Liver (tissue), 9 donors: Measurements from ENCODE around the gene SRP14. TPM values are rescaled to one million over a fixed set of nuclear protein-coding genes. Genes with fewer than 3 reads are reported as not detected.

ENCODE experiments used
- DNase-seq: peaks from one replicate; pipeline ENCODE4 v3.0.0-alpha.2; 2017; ENCODE audit warnings: low spot score
- H3K27ac ChIP-seq, 2 donors: one replicate each; pipeline ENCODE4 v1.7.0; 2013; ENCODE audit warnings: inconsistent platforms in 2 of 2, low read length in 2 of 2, control low read depth in 1 of 2, low read depth in 1 of 2, mild to moderate bottlenecking in 1 of 2
- H3K27me3 ChIP-seq, 4 donors: one replicate each; pipeline versions ENCODE4 v1.6.1 to v1.7.0; 2013; ENCODE audit warnings: low read length in 3 of 4, inconsistent platforms in 1 of 4, mild to moderate bottlenecking in 1 of 4, moderate library complexity in 1 of 4; ENCODE audit not compliant: control insufficient read depth in 4 of 4, insufficient read depth in 4 of 4
- H3K36me3 ChIP-seq, 4 donors: one replicate each; pipeline versions ENCODE4 v1.6.1 to v1.7.0; 2013; ENCODE audit warnings: low read length in 3 of 4, mild to moderate bottlenecking in 3 of 4, low read depth in 1 of 4, moderate library complexity in 1 of 4; ENCODE audit not compliant: control insufficient read depth in 4 of 4, insufficient read depth in 3 of 4
- H3K4me1 ChIP-seq, 4 donors: one replicate each; pipeline versions ENCODE4 v1.6.1 to v1.7.0; 2013; ENCODE audit warnings: low read length in 3 of 4, mild to moderate bottlenecking in 3 of 4, moderate library complexity in 1 of 4; ENCODE audit not compliant: control insufficient read depth in 4 of 4, insufficient read depth in 4 of 4
- H3K4me3 ChIP-seq, 3 donors: one replicate each; pipeline versions ENCODE4 v1.6.1 to v1.7.0; 2013; ENCODE audit warnings: low read length in 3 of 3, control low read depth in 1 of 3, low read depth in 1 of 3, mild to moderate bottlenecking in 1 of 3
- H3K9ac ChIP-seq, 2 donors: one replicate each; pipeline ENCODE4 v1.7.0; 2013; ENCODE audit warnings: low read length in 2 of 2, mild to moderate bottlenecking in 2 of 2, moderate library complexity in 2 of 2, control low read depth in 1 of 2, low read depth in 1 of 2
- H3K9me3 ChIP-seq, 4 donors: one replicate each; pipeline versions ENCODE4 v1.6.1 to v1.7.0; 2013; ENCODE audit warnings: low read length in 3 of 4; ENCODE audit not compliant: control insufficient read depth in 4 of 4
- EGR1 ChIP-seq, 2 donors: IDR thresholded peaks; 2 replicates each; pipeline ENCODE4 v1.6.1; 2016 to 2018; ENCODE audit warnings: antibody characterized with exemption in 2 of 2, low read depth in 2 of 2
- FOXA1 ChIP-seq: IDR thresholded peaks from 2 replicates; pipeline ENCODE4 v1.6.1; 2016; ENCODE audit warnings: antibody characterized with exemption
- FOXA2 ChIP-seq: IDR thresholded peaks from 2 replicates; pipeline ENCODE4 v1.6.1; 2016; ENCODE audit warnings: antibody characterized with exemption
- GABPA ChIP-seq, 2 donors: IDR thresholded peaks in 1 of 2; conservative IDR thresholded peaks in 1 of 2; 2 replicates each; pipeline ENCODE4 v1.6.1; 2016; ENCODE audit warnings: antibody characterized with exemption in 2 of 2, mild to moderate bottlenecking in 1 of 2, moderate library complexity in 1 of 2
- HNF4A ChIP-seq, 2 donors: conservative IDR thresholded peaks; 2 replicates each; pipeline ENCODE4 v1.6.1; 2016; ENCODE audit warnings: antibody characterized with exemption in 2 of 2, mild to moderate bottlenecking in 2 of 2
- HNF4G ChIP-seq: IDR thresholded peaks from 2 replicates; pipeline ENCODE4 v1.6.1; 2016; ENCODE audit warnings: antibody characterized with exemption
- JUND ChIP-seq, 2 donors: IDR thresholded peaks; 2 replicates each; pipeline ENCODE4 v1.6.1; 2016; ENCODE audit warnings: antibody characterized with exemption in 2 of 2
- MAX ChIP-seq: IDR thresholded peaks from 2 replicates; pipeline ENCODE4 v1.6.1; 2016; ENCODE audit warnings: antibody characterized with exemption
- NR2F2 ChIP-seq: IDR thresholded peaks from 2 replicates; pipeline ENCODE4 v1.6.1; 2016; ENCODE audit warnings: antibody characterized with exemption
- RAD21 ChIP-seq, 2 donors: IDR thresholded peaks; 2 replicates each; pipeline ENCODE4 v1.6.1; 2016; ENCODE audit warnings: antibody characterized with exemption in 2 of 2, mild to moderate bottlenecking in 2 of 2
- REST ChIP-seq: IDR thresholded peaks from 2 replicates; pipeline ENCODE4 v1.6.1; 2016; ENCODE audit warnings: antibody characterized with exemption, mild to moderate bottlenecking
- RXRA ChIP-seq, 2 donors: IDR thresholded peaks; 2 replicates each; pipeline ENCODE4 v1.6.1; 2017 to 2018; ENCODE audit warnings: antibody characterized with exemption in 2 of 2, mild to moderate bottlenecking in 1 of 2
- SP1 ChIP-seq: IDR thresholded peaks from 2 replicates; pipeline ENCODE4 v1.6.1; 2018; ENCODE audit warnings: antibody characterized with exemption, mild to moderate bottlenecking
- TAF1 ChIP-seq: conservative IDR thresholded peaks from 2 replicates; pipeline ENCODE4 v1.6.1; 2016; ENCODE audit warnings: antibody characterized with exemption, mild to moderate bottlenecking
- YY1 ChIP-seq: IDR thresholded peaks from 2 replicates; pipeline ENCODE4 v1.6.1; 2016; ENCODE audit warnings: antibody characterized with exemption, mild to moderate bottlenecking
- ZBTB33 ChIP-seq: IDR thresholded peaks from 2 replicates; pipeline ENCODE4 v1.6.1; 2016; ENCODE audit warnings: antibody characterized with exemption
- WGBS: extraction: QIAGEN DNeasy Blood & Tissue Kit; methylation state at CpG from one replicate; pipeline ENCODE4 v1.1.7; 2013; 5-methylcytosine and 5-hydroxymethylcytosine counted together
- polyA plus RNA-seq, 2 donors: library from polyadenylated mRNA; stranded (reverse) in 1 of 2; unstranded in 1 of 2; fragments of 200-250 nt in 1 of 2; fragments of >200 nt in 1 of 2; fragmentation: Nextera tagmentation in 1 of 2; extraction: Ambion mirVana in 1 of 2; gene quantifications; one replicate each; pipeline versions ENCODE4 v1.2.1 to v1.2.3, GENCODE V29; 2013 to 2015
- total RNA-seq, 2 donors: library from RNA; depleted of rRNA; stranded (reverse); fragments of >200 nt; gene quantifications; one replicate each; pipeline ENCODE4 v1.2.3, GENCODE V29; 2014
- TF ChIP-seq, protein P1 (sequence below): IDR thresholded peaks from 2 replicates; pipeline ENCODE4 v1.6.1; 2016; ENCODE audit warnings: antibody characterized with exemption
- TF ChIP-seq, protein P2 (sequence below): fragments of 150-350 bp; IDR thresholded peaks from 2 replicates; pipeline ENCODE4 v1.5.1; 2017; ENCODE audit warnings: improper control_type of control experiment, low read depth, low read length; ENCODE audit not compliant: missing input control
- donor health status: healthy.
- donor health status: healthy.
- donor health status: healthy.
- donor health status: healthy.
- donor health status: healthy.

The SRP14 gene
- total and polyA plus RNA-seq, 4 donors, result 67.2 to 357 (median 116) TPM

GRCh38 chr15:40048211-40048792 lies 9.3 kb upstream of the SRP14 start:
- H3K36me3 ChIP-seq, result no peaks in the 10 kb centered on the region
- no peaks in the 10 kb centered on the region for H3K27me3 ChIP-seq
- TF ChIP-seq, protein P1, sequence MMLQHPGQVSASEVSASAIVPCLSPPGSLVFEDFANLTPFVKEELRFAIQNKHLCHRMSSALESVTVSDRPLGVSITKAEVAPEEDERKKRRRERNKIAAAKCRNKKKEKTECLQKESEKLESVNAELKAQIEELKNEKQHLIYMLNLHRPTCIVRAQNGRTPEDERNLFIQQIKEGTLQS, result no peak
- no peak for TF ChIP-seq FOXA1
- TF ChIP-seq SP1, result no peak
- no peak for TF ChIP-seq FOXA2
- no peak for TF ChIP-seq HNF4A (conservative IDR thresholded peaks at IDR 0.05)
- no peak for TF ChIP-seq ZBTB33
- TF ChIP-seq RAD21 (IDR thresholded peaks at IDR 0.05), result no peak
- no peak for TF ChIP-seq TAF1
- no peak for TF ChIP-seq GABPA (IDR thresholded peaks at IDR 0.05 in 1 of 2, conservative IDR thresholded peaks at IDR 0.05 in 1 of 2)
- TF ChIP-seq HNF4G, result no peak
- no peak for TF ChIP-seq YY1
- TF ChIP-seq JUND (IDR thresholded peaks at IDR 0.05), result no peak
- TF ChIP-seq NR2F2, result no peak
- TF ChIP-seq, protein P2, sequence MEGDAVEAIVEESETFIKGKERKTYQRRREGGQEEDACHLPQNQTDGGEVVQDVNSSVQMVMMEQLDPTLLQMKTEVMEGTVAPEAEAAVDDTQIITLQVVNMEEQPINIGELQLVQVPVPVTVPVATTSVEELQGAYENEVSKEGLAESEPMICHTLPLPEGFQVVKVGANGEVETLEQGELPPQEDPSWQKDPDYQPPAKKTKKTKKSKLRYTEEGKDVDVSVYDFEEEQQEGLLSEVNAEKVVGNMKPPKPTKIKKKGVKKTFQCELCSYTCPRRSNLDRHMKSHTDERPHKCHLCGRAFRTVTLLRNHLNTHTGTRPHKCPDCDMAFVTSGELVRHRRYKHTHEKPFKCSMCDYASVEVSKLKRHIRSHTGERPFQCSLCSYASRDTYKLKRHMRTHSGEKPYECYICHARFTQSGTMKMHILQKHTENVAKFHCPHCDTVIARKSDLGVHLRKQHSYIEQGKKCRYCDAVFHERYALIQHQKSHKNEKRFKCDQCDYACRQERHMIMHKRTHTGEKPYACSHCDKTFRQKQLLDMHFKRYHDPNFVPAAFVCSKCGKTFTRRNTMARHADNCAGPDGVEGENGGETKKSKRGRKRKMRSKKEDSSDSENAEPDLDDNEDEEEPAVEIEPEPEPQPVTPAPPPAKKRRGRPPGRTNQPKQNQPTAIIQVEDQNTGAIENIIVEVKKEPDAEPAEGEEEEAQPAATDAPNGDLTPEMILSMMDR, result no peak
- no peak for TF ChIP-seq REST
- TF ChIP-seq RXRA (IDR thresholded peaks at IDR 0.05), result no peak
- no peak for TF ChIP-seq EGR1 (IDR thresholded peaks at IDR 0.05; ENCODE audit: low read depth in 2 of 2)
- TF ChIP-seq MAX, result no peak
- H3K9ac ChIP-seq, result no peak overlapping the region
- 72% methylated on average over 10 of the region's 10 CpGs for WGBS
- no peak overlapping the region for H3K4me3 ChIP-seq
- H3K27ac ChIP-seq, result peak overlapping the region in 1 of 2 donors; percentile 42
- no peaks in the 10 kb centered on the region for H3K9me3 ChIP-seq
- H3K4me1 ChIP-seq, result peaks cover 4 to 10% (median 7%) of the 10 kb centered on the region in 4 donors
- peak; percentile 32 for DNase-seq
